ENCODE measurements around the gene FCAMR.

DNA sequence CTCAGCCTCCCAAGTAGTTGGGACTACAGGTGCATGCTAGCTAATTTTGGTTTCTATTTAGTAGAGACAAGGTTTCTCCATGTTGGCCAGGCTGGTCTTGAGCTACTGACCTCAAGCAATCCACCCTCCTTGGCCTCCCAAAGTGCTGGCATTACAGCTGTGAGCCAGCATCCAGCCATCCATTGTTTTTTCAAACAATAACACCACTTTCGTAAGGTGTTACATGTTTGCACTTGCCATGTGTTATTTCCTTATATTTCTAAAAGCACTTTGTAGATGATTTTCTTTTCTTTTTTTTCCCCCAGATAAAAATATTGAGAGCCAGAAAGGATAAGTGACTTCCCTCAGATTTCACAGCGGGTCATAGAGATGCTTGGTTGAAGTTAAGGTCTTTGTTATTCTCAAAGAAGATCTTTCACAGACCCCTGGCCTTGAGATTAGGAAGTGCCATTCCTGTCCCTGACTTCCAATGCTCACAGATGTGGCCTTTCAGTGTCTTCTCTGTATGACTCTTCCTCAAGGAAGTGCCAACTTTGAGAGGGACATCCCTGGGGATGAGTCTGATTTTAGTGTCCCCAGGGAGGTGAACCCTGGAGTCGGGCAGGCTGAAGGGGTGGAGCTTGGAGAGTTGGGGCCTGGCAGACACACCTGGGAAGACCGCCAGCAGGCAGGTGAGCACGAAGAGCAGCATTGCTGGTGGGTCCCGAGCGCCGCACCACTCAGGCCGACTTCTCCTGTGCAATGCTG is 30.2 kb downstream of the FCAMR start:
- TF ChIP-seq POLR2A (IDR thresholded peaks at IDR 0.05; ENCODE audit: low read depth, low read length) (no peak), RFX5 (IDR thresholded peaks at IDR 0.05; ENCODE audit: low read depth, low read length) (no peak)
- TF ChIP-seq, protein P1, sequence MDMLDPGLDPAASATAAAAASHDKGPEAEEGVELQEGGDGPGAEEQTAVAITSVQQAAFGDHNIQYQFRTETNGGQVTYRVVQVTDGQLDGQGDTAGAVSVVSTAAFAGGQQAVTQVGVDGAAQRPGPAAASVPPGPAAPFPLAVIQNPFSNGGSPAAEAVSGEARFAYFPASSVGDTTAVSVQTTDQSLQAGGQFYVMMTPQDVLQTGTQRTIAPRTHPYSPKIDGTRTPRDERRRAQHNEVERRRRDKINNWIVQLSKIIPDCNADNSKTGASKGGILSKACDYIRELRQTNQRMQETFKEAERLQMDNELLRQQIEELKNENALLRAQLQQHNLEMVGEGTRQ (IDR thresholded peaks at IDR 0.05; ENCODE audit: low read depth, low read length) = no peak
- TF ChIP-seq, protein P2, sequence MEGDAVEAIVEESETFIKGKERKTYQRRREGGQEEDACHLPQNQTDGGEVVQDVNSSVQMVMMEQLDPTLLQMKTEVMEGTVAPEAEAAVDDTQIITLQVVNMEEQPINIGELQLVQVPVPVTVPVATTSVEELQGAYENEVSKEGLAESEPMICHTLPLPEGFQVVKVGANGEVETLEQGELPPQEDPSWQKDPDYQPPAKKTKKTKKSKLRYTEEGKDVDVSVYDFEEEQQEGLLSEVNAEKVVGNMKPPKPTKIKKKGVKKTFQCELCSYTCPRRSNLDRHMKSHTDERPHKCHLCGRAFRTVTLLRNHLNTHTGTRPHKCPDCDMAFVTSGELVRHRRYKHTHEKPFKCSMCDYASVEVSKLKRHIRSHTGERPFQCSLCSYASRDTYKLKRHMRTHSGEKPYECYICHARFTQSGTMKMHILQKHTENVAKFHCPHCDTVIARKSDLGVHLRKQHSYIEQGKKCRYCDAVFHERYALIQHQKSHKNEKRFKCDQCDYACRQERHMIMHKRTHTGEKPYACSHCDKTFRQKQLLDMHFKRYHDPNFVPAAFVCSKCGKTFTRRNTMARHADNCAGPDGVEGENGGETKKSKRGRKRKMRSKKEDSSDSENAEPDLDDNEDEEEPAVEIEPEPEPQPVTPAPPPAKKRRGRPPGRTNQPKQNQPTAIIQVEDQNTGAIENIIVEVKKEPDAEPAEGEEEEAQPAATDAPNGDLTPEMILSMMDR (conservative IDR thresholded peaks at IDR 0.05; ENCODE audit: low read depth, low read length) = no peak

Measured in IMR-90 (cell line).